Endothelial cell of umbilical vein (primary cell): ENCODE results near the gene POLR2C.

Experiments used
- CTCF ChIP-seq, 2 donors: IDR thresholded peaks; 1 replicate in 1 of 2; 2 replicates in 1 of 2; pipeline ENCODE4 v1.5.1; 2011; ENCODE audit warnings: low read length in 2 of 2, mild to moderate bottlenecking in 2 of 2, moderate library complexity in 2 of 2, control low read depth in 1 of 2, inconsistent platforms in 1 of 2, low read depth in 1 of 2; ENCODE audit not compliant: insufficient read depth in 1 of 2; ENCODE audit errors: extremely low read depth in 1 of 2
- EZH2 ChIP-seq: IDR thresholded peaks from 2 replicates; pipeline ENCODE4 v1.6.1; 2012; ENCODE audit warnings: borderline replicate concordance, low read depth, mild to moderate bottlenecking, moderate library complexity, low read length, inconsistent platforms; ENCODE audit not compliant: severe bottlenecking
- FOS ChIP-seq: IDR thresholded peaks from 2 replicates; pipeline ENCODE4 v1.6.1; 2011; ENCODE audit warnings: mild to moderate bottlenecking, low read length, moderate library complexity, borderline replicate concordance; ENCODE audit not compliant: insufficient read depth
- GATA2 ChIP-seq: IDR thresholded peaks from 2 replicates; pipeline ENCODE4 v1.7.0; 2011; ENCODE audit warnings: low read depth, mild to moderate bottlenecking, moderate library complexity, mixed read lengths, low read length; ENCODE audit not compliant: insufficient read length, insufficient read depth
- JUN ChIP-seq: IDR thresholded peaks from 2 replicates; pipeline ENCODE4 v1.6.1; 2011; ENCODE audit warnings: borderline replicate concordance, low read depth; ENCODE audit not compliant: insufficient read length, insufficient read depth
- MYC ChIP-seq: IDR thresholded peaks from one replicate; pipeline ENCODE4 v1.6.1; 2011; ENCODE audit warnings: mild to moderate bottlenecking, low read depth, low read length
- POLR2A ChIP-seq: IDR thresholded peaks from 2 replicates; pipeline ENCODE4 v1.6.1; 2012; ENCODE audit warnings: low read depth, mild to moderate bottlenecking, control low read depth, low read length
- POLR2AphosphoS5 ChIP-seq: IDR thresholded peaks from 2 replicates; pipeline ENCODE4 v1.6.1; 2012; ENCODE audit warnings: low read depth, mild to moderate bottlenecking, control low read depth, low read length, moderate library complexity; ENCODE audit not compliant: insufficient read depth
- TF ChIP-seq, protein P1 (sequence below): IDR thresholded peaks from 2 replicates; pipeline ENCODE4 v1.6.1; 2011; ENCODE audit not compliant: insufficient read depth, insufficient read length

DNA sequence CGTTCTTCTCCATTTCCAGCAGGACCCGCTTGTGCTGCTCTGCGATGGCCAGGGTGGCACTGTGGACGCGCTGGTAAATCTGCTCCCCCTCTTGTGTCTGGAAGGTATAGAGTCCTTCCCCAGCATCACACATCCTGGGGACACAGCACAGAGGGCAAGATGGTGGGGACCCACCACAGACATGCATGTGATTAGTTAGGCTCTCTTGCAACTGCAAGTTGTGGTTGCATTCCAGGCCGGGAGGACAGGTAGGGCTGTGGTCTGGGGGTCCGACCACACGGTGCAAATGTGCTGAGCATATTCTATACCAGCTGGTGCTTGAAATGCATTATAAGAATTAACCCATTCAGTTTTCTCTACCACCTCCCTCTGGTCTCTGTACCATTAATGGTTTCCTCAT, 11.4 kb downstream of the POLR2C start:
- TF ChIP-seq POLR2A (no peak), CTCF (IDR thresholded peaks at IDR 0.05; ENCODE audit: extremely low read depth in 1 of 2, insufficient read depth in 1 of 2, low read depth in 1 of 2, low read length in 2 of 2) (no peak), EZH2 (no peak), JUN (no peak), POLR2AphosphoS5 (no peak), GATA2 (no peak), FOS (no peak), MYC (no peak)
- TF ChIP-seq, protein P1, sequence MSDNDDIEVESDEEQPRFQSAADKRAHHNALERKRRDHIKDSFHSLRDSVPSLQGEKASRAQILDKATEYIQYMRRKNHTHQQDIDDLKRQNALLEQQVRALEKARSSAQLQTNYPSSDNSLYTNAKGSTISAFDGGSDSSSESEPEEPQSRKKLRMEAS = no peak
